Caco-2 (cell line): ENCODE data around the gene ANO4. TPM values are rescaled to one million over a fixed set of nuclear protein-coding genes. Genes with fewer than 3 reads are reported as not detected.

Experiments
- BruUV-seq: library from RNA; stranded (reverse); fragments of 400-500 nt; replicated peaks from 2 replicates; lab custom pipeline; 2021; lab: Mats Ljungman, UMichigan
- CTCF ChIA-PET: fragments of 300-600 bp; sonication (Branson Sonifier 250); formaldehyde crosslinking; loops from one replicate; lab custom pipeline; 2022; ENCODE audit warnings: antibody characterized with exemption; lab: Charles Lee
- POLR2A ChIA-PET: fragments of 300-600 bp; sonication (Branson Sonifier 250); formaldehyde crosslinking; loops from one replicate; lab custom pipeline; 2022; ENCODE audit warnings: antibody characterized with exemption; lab: Charles Lee
- DNase-seq, 2 experiments: peaks; one replicate each; pipeline versions ENCODE4 v3.0.0 to v3.0.0-alpha.2; 2020 to 2022
- H3K27me3 ChIP-seq: replicated peaks from 2 replicates; pipeline ENCODE4 v1.6.0; 2011; ENCODE audit warnings: low read length; ENCODE audit not compliant: control insufficient read depth, insufficient read depth
- H3K36me3 ChIP-seq: 2 replicates; pipeline ENCODE4 v1.5.1; 2011; ENCODE audit warnings: low read length; ENCODE audit not compliant: control insufficient read depth, insufficient read depth
- H3K4me1 ChIP-seq: fragments of 250-450 bp; sonication (Bioruptor Pico); 2 replicates; pipeline ENCODE4 v1.5.1; 2020; ENCODE audit warnings: mild to moderate bottlenecking
- H3K4me3 ChIP-seq: 2 replicates; pipeline ENCODE4 v1.5.1; 2011; ENCODE audit warnings: low read depth, mild to moderate bottlenecking, control low read depth, low read length
- H3K9me3 ChIP-seq: fragments of 250-450 bp; sonication (Bioruptor Pico); 2 replicates; pipeline ENCODE4 v1.5.1; 2020; ENCODE audit warnings: mild to moderate bottlenecking, moderate library complexity
- H3K27ac Mint-ChIP-seq: one replicate; pipeline ENCODE4 v1.8.0; 2022; ENCODE audit warnings: mixed read lengths; ENCODE audit not compliant: unreplicated experiment
- H3K27me3 Mint-ChIP-seq: one replicate; pipeline ENCODE4 v1.8.0; 2022; ENCODE audit warnings: mixed read lengths; ENCODE audit not compliant: insufficient read depth, unreplicated experiment
- H3K36me3 Mint-ChIP-seq: one replicate; pipeline ENCODE4 v1.8.0; 2022; ENCODE audit warnings: mild to moderate bottlenecking, mixed read lengths; ENCODE audit not compliant: insufficient read depth, unreplicated experiment
- H3K4me1 Mint-ChIP-seq: one replicate; pipeline ENCODE4 v1.8.0; 2022; ENCODE audit warnings: low read depth, mixed read lengths; ENCODE audit not compliant: unreplicated experiment
- H3K4me3 Mint-ChIP-seq: one replicate; pipeline ENCODE4 v1.8.0; 2022; ENCODE audit warnings: mild to moderate bottlenecking, moderate library complexity, mixed read lengths; ENCODE audit not compliant: unreplicated experiment
- H3K9me3 Mint-ChIP-seq: one replicate; pipeline ENCODE4 v1.8.0; 2022; ENCODE audit warnings: mixed read lengths; ENCODE audit not compliant: unreplicated experiment
- intact Hi-C: fragments of 100-400 bp; cut with micrococcal nuclease; formaldehyde crosslinking; loops from one replicate; pipeline ENCODE4 v1.10.0; 2022; ENCODE audit not compliant: unreplicated experiment
- total RNA-seq: library from RNA; stranded (reverse); gene quantifications from 2 replicates; pipeline ENCODE4 v1.2.3, GENCODE V29; 2022
- TF ChIP-seq, protein P1 (sequence below), 2 experiments: fragments of 200-600 bp in 1 of 2; IDR thresholded peaks; 1 replicate in 1 of 2; 2 replicates in 1 of 2; pipeline versions ENCODE4 v1.5.1 to v1.8.0; 2011 to 2022; ENCODE audit warnings: antibody characterized with exemption in 1 of 2, control low read depth in 1 of 2, inconsistent platforms in 1 of 2, low read depth in 1 of 2, low read length in 1 of 2, mild to moderate bottlenecking in 1 of 2, moderate library complexity in 1 of 2; ENCODE audit not compliant: insufficient read depth in 1 of 2, severe bottlenecking in 1 of 2, unreplicated experiment in 1 of 2

ANO4 gene
- total RNA-seq, 1 experiment from 2014 or later = 0.09 TPM

DNA sequence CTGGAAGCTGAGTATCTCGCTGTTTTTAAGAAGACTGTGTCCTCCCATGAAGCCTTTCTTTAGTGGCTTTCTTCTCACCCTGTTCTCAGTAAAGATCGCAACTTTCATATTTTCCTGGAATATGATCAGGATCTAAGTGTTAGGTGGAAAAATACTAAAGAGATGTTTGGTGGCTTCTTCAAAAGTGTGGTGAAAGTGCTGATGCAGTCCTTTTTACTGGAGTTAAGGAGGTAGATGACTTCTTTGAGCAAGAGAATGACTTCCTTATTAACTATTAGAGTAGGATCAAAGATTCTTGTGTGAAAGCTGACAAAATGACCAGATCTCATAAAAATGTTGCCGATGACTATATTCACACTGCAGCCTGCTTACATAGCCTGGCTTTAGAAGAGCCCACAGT is 273.8 kb downstream of the ANO4 start:
- H3K27me3 ChIP-seq = no peaks in the 10 kb centered on the region
- Mint-ChIP-seq H3K4me3 (no peak overlapping the region), H3K9me3 (no peaks in the 10 kb centered on the region), H3K4me1 (no peaks in the 10 kb centered on the region), H3K27ac (no peak overlapping the region), H3K36me3 (no peaks in the 10 kb centered on the region), H3K27me3 (peaks cover 9% of the 10 kb centered on the region)
- H3K4me3 ChIP-seq = no peak overlapping the region
- no peak for DNase-seq
- ChIA-PET POLR2A (no interaction called here), CTCF (no interaction called here)
- H3K9me3 ChIP-seq = peaks cover 6% of the 10 kb centered on the region; the same call in 1 of the 2 replicates
- no peaks in the 10 kb centered on the region for H3K4me1 ChIP-seq
- TF ChIP-seq, protein P1, sequence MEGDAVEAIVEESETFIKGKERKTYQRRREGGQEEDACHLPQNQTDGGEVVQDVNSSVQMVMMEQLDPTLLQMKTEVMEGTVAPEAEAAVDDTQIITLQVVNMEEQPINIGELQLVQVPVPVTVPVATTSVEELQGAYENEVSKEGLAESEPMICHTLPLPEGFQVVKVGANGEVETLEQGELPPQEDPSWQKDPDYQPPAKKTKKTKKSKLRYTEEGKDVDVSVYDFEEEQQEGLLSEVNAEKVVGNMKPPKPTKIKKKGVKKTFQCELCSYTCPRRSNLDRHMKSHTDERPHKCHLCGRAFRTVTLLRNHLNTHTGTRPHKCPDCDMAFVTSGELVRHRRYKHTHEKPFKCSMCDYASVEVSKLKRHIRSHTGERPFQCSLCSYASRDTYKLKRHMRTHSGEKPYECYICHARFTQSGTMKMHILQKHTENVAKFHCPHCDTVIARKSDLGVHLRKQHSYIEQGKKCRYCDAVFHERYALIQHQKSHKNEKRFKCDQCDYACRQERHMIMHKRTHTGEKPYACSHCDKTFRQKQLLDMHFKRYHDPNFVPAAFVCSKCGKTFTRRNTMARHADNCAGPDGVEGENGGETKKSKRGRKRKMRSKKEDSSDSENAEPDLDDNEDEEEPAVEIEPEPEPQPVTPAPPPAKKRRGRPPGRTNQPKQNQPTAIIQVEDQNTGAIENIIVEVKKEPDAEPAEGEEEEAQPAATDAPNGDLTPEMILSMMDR (IDR thresholded peaks at IDR 0.05; ENCODE audit: insufficient read depth in 1 of 2, low read depth in 1 of 2, low read length in 1 of 2, severe bottlenecking in 1 of 2, unreplicated experiment in 1 of 2) = no peak
- H3K36me3 ChIP-seq = no peaks in the 10 kb centered on the region
- no TSS peak for BruUV-seq
- intact Hi-C loops = no loop called here

DNA sequence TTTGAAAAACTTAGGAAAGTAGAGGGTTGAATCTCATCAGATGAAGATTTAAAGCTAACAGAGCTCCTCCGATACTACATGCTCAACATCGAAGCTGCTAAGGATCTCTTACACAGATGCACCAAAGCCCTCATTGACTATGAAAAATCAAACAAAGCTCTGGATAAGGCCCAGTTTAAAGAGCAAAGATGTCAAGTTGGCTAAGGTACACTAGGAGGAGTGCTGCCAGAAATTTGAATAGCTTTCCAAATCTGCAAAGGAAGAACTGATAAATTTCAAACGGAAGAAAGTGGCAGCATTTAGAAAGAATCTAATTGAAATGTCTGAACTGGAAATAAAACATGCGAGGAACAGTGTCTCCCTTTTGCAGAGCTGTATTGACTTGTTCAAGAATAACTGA is 274.3 kb downstream of the ANO4 start:
- H3K27me3 Mint-ChIP-seq = peaks cover 9% of the 10 kb centered on the region
- peaks cover 6% of the 10 kb centered on the region; the same call in 1 of the 2 replicates for H3K9me3 ChIP-seq
- no peaks in the 10 kb centered on the region for H3K9me3 Mint-ChIP-seq
- no peaks in the 10 kb centered on the region for H3K4me1 ChIP-seq
- H3K36me3 Mint-ChIP-seq = no peaks in the 10 kb centered on the region
- no peak for DNase-seq
- H3K36me3 ChIP-seq = no peaks in the 10 kb centered on the region
- H3K4me1 Mint-ChIP-seq = no peaks in the 10 kb centered on the region
- no TSS peak for BruUV-seq
- ChIA-PET CTCF (no interaction called here), POLR2A (no interaction called here)
- TF ChIP-seq, protein P1 (IDR thresholded peaks at IDR 0.05; ENCODE audit: insufficient read depth in 1 of 2, low read depth in 1 of 2, low read length in 1 of 2, severe bottlenecking in 1 of 2, unreplicated experiment in 1 of 2) = no peak
- intact Hi-C loops = no loop called here
- no peak overlapping the region for H3K27ac Mint-ChIP-seq
- no peak overlapping the region for H3K4me3 Mint-ChIP-seq
- H3K27me3 ChIP-seq = no peaks in the 10 kb centered on the region
- no peak overlapping the region for H3K4me3 ChIP-seq

DNA sequence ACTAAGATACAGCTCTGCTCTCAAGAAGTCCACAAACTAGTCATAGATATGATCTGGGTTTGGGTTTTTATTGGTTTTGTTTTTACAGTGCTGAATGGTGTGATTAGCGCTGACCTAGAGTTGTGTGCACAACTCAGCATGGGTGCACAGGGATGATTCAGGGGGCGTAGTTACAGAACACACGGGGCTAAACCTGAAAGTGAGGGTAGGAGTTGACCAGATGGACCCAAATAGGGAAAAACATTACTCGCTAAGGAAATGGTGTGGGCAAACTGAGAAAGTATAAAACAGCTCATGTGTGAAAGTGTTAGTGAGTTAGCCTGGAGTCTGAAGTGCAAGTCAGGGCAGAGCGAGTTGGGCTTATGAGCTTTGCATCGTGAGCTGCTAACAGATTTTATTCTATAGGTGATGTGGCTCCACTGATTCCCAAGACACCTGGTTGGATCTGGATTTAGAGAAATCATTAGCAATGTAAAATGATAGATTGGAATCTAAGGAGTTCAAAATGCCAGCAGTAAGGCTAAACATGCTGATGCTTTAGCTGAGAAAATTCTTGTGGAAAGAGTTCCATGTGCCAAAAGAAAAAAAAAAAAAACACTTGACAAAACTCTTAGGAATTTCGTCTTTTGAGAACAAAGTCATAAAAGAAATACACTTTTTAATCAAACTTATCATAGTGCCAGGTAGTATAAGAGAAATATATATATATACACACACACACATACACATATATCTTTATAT is 280.5 kb downstream of the ANO4 start:
- CTCF ChIA-PET = no interaction called here
- TF ChIP-seq, protein P1 (IDR thresholded peaks at IDR 0.05; ENCODE audit: insufficient read depth in 1 of 2, low read depth in 1 of 2, low read length in 1 of 2, severe bottlenecking in 1 of 2, unreplicated experiment in 1 of 2) = no peak
- no peaks in the 10 kb centered on the region for H3K36me3 ChIP-seq
- H3K9me3 Mint-ChIP-seq = no peaks in the 10 kb centered on the region
- no peak for DNase-seq
- no TSS peak for BruUV-seq
- no peaks in the 10 kb centered on the region for H3K4me1 Mint-ChIP-seq
- no peaks in the 10 kb centered on the region for H3K27me3 ChIP-seq
- H3K27me3 Mint-ChIP-seq = peaks cover 5% of the 10 kb centered on the region
- H3K4me3 Mint-ChIP-seq = no peak overlapping the region
- intact Hi-C loops = no loop called here
- H3K9me3 ChIP-seq = no peaks in the 10 kb centered on the region
- H3K4me3 ChIP-seq = no peak overlapping the region
- H3K27ac Mint-ChIP-seq = no peak overlapping the region
- no peaks in the 10 kb centered on the region for H3K36me3 Mint-ChIP-seq
- no peaks in the 10 kb centered on the region for H3K4me1 ChIP-seq
- POLR2A ChIA-PET = no interaction called here
